ENCODE measurements around the gene SYNJ2. TPM values are rescaled to one million over a fixed set of nuclear protein-coding genes. Genes with fewer than 3 reads are reported as not detected.

SYNJ2 gene
- total and polyA plus RNA-seq, 3 experiments from 2014 or later, result 8.7 to 17.5 (median 16.7) TPM

DNA sequence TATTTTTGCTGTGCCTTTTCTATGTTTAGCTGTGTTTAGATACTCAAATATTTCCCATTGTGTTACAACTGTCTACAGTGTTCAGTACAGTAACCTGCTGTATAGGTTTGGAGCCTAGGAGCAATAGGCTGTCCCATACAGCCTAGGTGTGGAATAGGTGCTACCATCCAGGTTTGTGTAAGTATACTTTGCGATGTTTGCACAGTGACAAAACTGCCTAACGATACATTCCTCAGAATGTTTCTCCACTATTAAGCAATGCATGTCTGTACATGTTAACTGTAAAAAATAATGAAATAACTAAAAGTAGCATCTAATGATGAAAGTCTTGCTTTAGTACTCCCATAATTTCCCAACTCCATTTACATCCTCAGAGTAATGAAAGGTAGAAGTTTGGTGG, 140.4 kb downstream of the SYNJ2 start:
- H3K9me3 Mint-ChIP-seq, result no peaks in the 10 kb centered on the region
- Histone ChIP-seq H3K4me3 (ENCODE audit: low read length) (no peak overlapping the region), H3K4me1 (ENCODE audit: insufficient read depth, low read length) (no peaks in the 10 kb centered on the region), H3K27me3 (ENCODE audit: insufficient read depth, low read length, poor library complexity, severe bottlenecking) (no peaks in the 10 kb centered on the region), H3K9me3 (ENCODE audit: low read length) (no peaks in the 10 kb centered on the region), H3K27ac (ENCODE audit: low read depth, low read length) (no peak overlapping the region), H3K36me3 (ENCODE audit: insufficient read depth, low read length) (no peaks in the 10 kb centered on the region)
- H3K27ac Mint-ChIP-seq, result no peak overlapping the region
- H3K36me3 Mint-ChIP-seq, result peaks cover 21 to 40% (median 28%) of the 10 kb centered on the region in 3 donors
- H3K4me1 Mint-ChIP-seq, result no peaks in the 10 kb centered on the region
- no peak for DNase-seq
- CTCF ChIA-PET, result no interaction called here
- no peak overlapping the region for H3K4me3 Mint-ChIP-seq
- POLR2A ChIA-PET, result no interaction called here
- H3K27me3 Mint-ChIP-seq, result no peaks in the 10 kb centered on the region

DNA sequence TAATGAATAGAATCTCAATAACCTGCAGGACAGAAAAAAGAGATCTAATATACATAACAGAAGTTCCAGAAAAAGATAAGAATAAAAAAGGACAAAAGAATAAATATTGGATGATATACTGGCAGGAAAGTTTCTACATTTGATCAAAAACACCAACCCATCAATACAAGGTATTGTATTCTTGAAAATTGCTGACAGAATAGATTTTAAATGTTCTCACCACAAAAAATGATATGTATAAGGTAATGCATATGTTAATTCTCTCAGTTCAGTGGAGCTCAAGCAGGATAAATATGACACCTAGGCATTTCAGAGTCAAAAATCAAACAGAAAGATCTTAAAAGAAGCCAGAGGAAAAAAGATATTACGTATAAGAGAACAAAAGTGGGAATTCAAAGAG, 142.6 kb downstream of the SYNJ2 start:
- H3K27ac ChIP-seq (ENCODE audit: low read depth, low read length), result no peak overlapping the region
- Mint-ChIP-seq H3K4me1 (no peaks in the 10 kb centered on the region), H3K9me3 (no peaks in the 10 kb centered on the region), H3K36me3 (peaks cover 16 to 35% (median 26%) of the 10 kb centered on the region in 3 donors), H3K27me3 (no peaks in the 10 kb centered on the region), H3K4me3 (no peak overlapping the region), H3K27ac (no peak overlapping the region)
- H3K36me3 ChIP-seq (ENCODE audit: insufficient read depth, low read length), result no peaks in the 10 kb centered on the region
- CTCF ChIA-PET, result no interaction called here
- H3K4me1 ChIP-seq (ENCODE audit: insufficient read depth, low read length), result no peaks in the 10 kb centered on the region
- no peak for DNase-seq
- H3K9me3 ChIP-seq (ENCODE audit: low read length), result no peaks in the 10 kb centered on the region
- no peaks in the 10 kb centered on the region for H3K27me3 ChIP-seq (ENCODE audit: insufficient read depth, low read length, poor library complexity, severe bottlenecking)
- no peak overlapping the region for H3K4me3 ChIP-seq (ENCODE audit: low read length)
- POLR2A ChIA-PET, result no interaction called here

DNA sequence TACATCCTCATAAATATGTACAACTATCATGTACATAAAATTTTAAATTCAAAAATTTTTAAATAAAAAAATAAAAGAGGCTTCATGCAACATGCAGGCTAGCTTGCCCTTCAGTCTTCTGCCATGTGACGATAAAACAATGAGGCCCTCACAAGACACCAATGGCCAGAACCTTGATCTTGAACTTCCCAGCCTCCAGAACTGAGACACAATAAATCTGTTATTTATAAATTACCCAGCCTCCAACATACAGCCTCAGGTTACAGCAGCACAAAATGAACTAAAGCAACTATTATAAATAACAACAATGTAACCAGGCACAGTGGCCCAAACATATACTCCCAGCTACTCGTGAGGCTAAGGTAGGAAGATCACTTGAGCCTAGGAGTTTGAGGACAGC, 143.6 kb downstream of the SYNJ2 start:
- Mint-ChIP-seq H3K9me3 (no peaks in the 10 kb centered on the region), H3K4me3 (no peak overlapping the region), H3K36me3 (peaks cover 16 to 36% (median 25%) of the 10 kb centered on the region in 3 donors), H3K27ac (no peak overlapping the region), H3K4me1 (no peaks in the 10 kb centered on the region), H3K27me3 (no peaks in the 10 kb centered on the region)
- H3K4me3 ChIP-seq (ENCODE audit: low read length), result no peak overlapping the region
- H3K36me3 ChIP-seq (ENCODE audit: insufficient read depth, low read length), result no peaks in the 10 kb centered on the region
- no peaks in the 10 kb centered on the region for H3K4me1 ChIP-seq (ENCODE audit: insufficient read depth, low read length)
- no peaks in the 10 kb centered on the region for H3K9me3 ChIP-seq (ENCODE audit: low read length)
- CTCF ChIA-PET, result no interaction called here
- no peak for DNase-seq
- H3K27ac ChIP-seq (ENCODE audit: low read depth, low read length), result no peak overlapping the region
- POLR2A ChIA-PET, result no interaction called here
- H3K27me3 ChIP-seq (ENCODE audit: insufficient read depth, low read length, poor library complexity, severe bottlenecking), result no peaks in the 10 kb centered on the region

DNA sequence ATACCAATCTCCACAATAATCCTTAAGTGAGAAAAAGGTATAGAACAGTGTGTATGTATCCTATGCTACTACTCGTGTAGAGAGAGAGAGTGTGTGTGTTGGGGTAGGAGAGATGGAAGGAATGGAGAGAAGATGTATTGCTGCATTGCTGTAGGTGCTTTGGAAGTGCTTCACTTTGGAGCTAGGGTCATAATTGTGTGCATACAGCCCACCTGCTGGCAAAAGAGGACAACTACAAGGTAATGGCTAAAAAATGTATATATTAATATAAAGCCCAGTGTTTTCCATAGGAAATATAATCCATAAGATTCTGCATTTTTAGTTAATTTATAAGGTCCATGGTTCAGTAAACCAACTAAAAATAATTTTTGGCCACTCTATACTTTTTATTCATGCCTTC, 150.3 kb downstream of the SYNJ2 start:
- Mint-ChIP-seq H3K36me3 (peaks cover 0 to 21% (median 4%) of the 10 kb centered on the region in 3 donors), H3K27me3 (no peaks in the 10 kb centered on the region), H3K4me3 (no peak overlapping the region), H3K27ac (no peak overlapping the region), H3K9me3 (no peaks in the 10 kb centered on the region), H3K4me1 (no peaks in the 10 kb centered on the region)
- Histone ChIP-seq H3K4me1 (ENCODE audit: insufficient read depth, low read length) (no peaks in the 10 kb centered on the region), H3K27me3 (ENCODE audit: insufficient read depth, low read length, poor library complexity, severe bottlenecking) (no peaks in the 10 kb centered on the region), H3K36me3 (ENCODE audit: insufficient read depth, low read length) (no peaks in the 10 kb centered on the region), H3K9me3 (ENCODE audit: low read length) (no peaks in the 10 kb centered on the region), H3K27ac (ENCODE audit: low read depth, low read length) (no peak overlapping the region), H3K4me3 (ENCODE audit: low read length) (no peak overlapping the region)
- no peak for DNase-seq
- ChIA-PET CTCF (no interaction called here), POLR2A (no interaction called here)

DNA sequence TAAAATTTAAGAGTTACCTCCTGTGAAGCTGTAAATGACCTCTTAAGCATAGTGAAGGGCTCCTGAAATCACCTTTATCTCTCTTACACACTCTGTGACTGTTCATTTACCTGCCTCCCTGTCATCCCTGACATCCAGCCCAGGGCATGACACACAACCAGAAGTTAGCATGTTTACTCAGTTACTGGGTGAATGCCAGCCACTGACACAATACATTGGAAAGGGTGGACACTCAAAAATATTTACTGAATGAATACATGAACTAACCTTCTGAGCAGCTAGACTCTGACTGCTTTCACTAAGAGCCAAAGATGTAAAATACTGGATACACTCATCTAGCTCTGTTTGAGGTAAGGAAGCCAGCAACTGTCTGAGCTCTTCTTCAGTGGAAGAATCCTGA, 161.1 kb downstream of the SYNJ2 start:
- Mint-ChIP-seq H3K4me1 (no peaks in the 10 kb centered on the region), H3K27me3 (no peaks in the 10 kb centered on the region), H3K27ac (no peak overlapping the region), H3K9me3 (no peaks in the 10 kb centered on the region), H3K36me3 (peaks cover 8 to 42% (median 22%) of the 10 kb centered on the region in 3 donors), H3K4me3 (no peak overlapping the region)
- Histone ChIP-seq H3K4me3 (ENCODE audit: low read length) (no peak overlapping the region), H3K27ac (ENCODE audit: low read depth, low read length) (no peak overlapping the region), H3K9me3 (ENCODE audit: low read length) (no peaks in the 10 kb centered on the region), H3K4me1 (ENCODE audit: insufficient read depth, low read length) (no peaks in the 10 kb centered on the region), H3K27me3 (ENCODE audit: insufficient read depth, low read length, poor library complexity, severe bottlenecking) (no peaks in the 10 kb centered on the region), H3K36me3 (ENCODE audit: insufficient read depth, low read length) (no peaks in the 10 kb centered on the region)
- no peak for DNase-seq
- ChIA-PET POLR2A (no interaction called here), CTCF (no interaction called here)

DNA sequence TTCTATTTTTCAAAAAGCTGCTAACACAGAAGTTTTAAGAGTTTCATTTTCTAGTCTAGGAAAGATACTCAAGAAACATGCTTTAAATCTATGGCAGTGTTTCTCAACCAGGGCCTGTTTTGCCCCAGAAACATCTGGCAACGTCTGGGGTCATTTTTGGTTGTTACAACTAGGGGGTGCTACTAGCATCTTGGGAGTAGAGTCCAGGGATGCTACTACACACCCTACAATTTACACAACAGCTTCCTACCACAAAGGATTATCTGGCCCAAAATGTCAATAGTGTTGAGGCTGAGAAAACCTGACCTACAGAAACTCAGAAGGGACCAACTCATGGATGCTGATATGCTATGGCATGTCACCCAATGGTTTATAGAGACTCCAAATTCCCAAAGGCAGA, 162.0 kb downstream of the SYNJ2 start:
- no peaks in the 10 kb centered on the region for H3K4me1 ChIP-seq (ENCODE audit: insufficient read depth, low read length)
- Mint-ChIP-seq H3K27ac (no peak overlapping the region), H3K27me3 (no peaks in the 10 kb centered on the region), H3K4me1 (no peaks in the 10 kb centered on the region), H3K4me3 (no peak overlapping the region), H3K36me3 (peaks cover 12 to 41% (median 23%) of the 10 kb centered on the region in 3 donors), H3K9me3 (no peaks in the 10 kb centered on the region)
- H3K36me3 ChIP-seq (ENCODE audit: insufficient read depth, low read length), result no peaks in the 10 kb centered on the region
- H3K9me3 ChIP-seq (ENCODE audit: low read length), result no peaks in the 10 kb centered on the region
- CTCF ChIA-PET, result no interaction called here
- H3K4me3 ChIP-seq (ENCODE audit: low read length), result no peak overlapping the region
- POLR2A ChIA-PET, result no interaction called here
- DNase-seq, result no peak
- H3K27me3 ChIP-seq (ENCODE audit: insufficient read depth, low read length, poor library complexity, severe bottlenecking), result no peaks in the 10 kb centered on the region
- H3K27ac ChIP-seq (ENCODE audit: low read depth, low read length), result no peak overlapping the region

Other genes starting within 250 kb of the SYNJ2 start
- 10 to 100 TPM; 60.3 to 60.5 TPM for gene SNX9, start 158.6 kb upstream of the SYNJ2 start, total RNA-seq
- 11.9 TPM for gene SNX9, start 158.6 kb upstream of the SYNJ2 start, polyA plus RNA-seq
- gene SERAC1, start 186.4 kb downstream of the SYNJ2 start, total RNA-seq, result 1 to 10 TPM; 4.8 to 4.9 TPM
- gene SERAC1, start 186.4 kb downstream of the SYNJ2 start, polyA plus RNA-seq, result 3.9 TPM
- 10 to 100 TPM; 26.1 to 28.3 TPM for gene GTF2H5, start 186.5 kb downstream of the SYNJ2 start, total RNA-seq
- 22.5 TPM for gene GTF2H5, start 186.5 kb downstream of the SYNJ2 start, polyA plus RNA-seq

All from CD8-positive, alpha-beta memory T cell (primary cell).